ENCODE measurements around the gene TMEM135.

DNA sequence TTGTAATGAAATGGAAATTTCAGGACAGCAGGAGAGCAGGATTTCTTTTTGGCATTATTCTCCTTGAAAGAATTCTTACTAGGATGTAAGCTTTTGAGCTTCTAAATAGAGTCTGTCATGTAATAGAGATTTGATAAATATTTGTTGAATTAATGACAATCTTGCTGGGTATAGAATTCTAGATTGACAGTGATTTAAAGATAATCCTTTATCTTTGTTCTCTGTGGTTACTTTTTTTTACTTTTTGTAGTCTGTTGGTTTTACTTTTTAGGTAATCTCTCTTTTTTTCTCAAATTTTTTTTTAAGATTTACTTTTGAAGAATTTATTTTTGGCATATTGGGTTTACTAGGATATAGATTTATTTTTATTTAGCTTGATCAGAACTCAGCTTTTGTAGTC, 54.8 kb downstream of the TMEM135 start:
- TF ChIP-seq CTCF (conservative IDR thresholded peaks at IDR 0.05; ENCODE audit: low read depth, low read length) (no peak), EZH2 (IDR thresholded peaks at IDR 0.05; ENCODE audit: low read length, unreplicated experiment) (no peak)

Measured in PC-3 (cell line).